ENCODE measurements around the gene TXNRD3. TPM values are rescaled to one million over a fixed set of nuclear protein-coding genes. Genes with fewer than 3 reads are reported as not detected.

TXNRD3 gene
- total RNA-seq, 6 donors from 2014 or later, result 7.6 to 14.4 (median 12.4) TPM

GRCh38 chr3:126618760-126619159 lies 36.2 kb downstream of the TXNRD3 start:
- ATAC-seq (ENCODE audit: low FRiP score in 2 of 2), result no peak
- no peak overlapping the region for H3K27ac ChIP-seq

GRCh38 chr3:126618021-126618420 lies 36.9 kb downstream of the TXNRD3 start:
- DNase-seq (no peak), ATAC-seq (ENCODE audit: low FRiP score in 2 of 2) (no peak)
- WGBS, 2 donors, result 88 to 92% methylated on average over 1 of the region's 1 CpG
- Histone ChIP-seq H3K4me1 (no peaks in the 10 kb centered on the region), H3K36me3 (peaks cover 0 to 3% (median 1%) of the 10 kb centered on the region in 4 donors), H3K9me3 (no peaks in the 10 kb centered on the region), H3K27ac (no peak overlapping the region), H3K4me3 (no peak overlapping the region), H3K27me3 (no peaks in the 10 kb centered on the region)
- no peak for TF ChIP-seq POLR2A (IDR thresholded peaks at IDR 0.05)
- TF ChIP-seq CTCF (IDR thresholded peaks at IDR 0.05), result no peak
- TF ChIP-seq POLR2AphosphoS5 (IDR thresholded peaks at IDR 0.05), result no peak
- no peak for TF ChIP-seq EP300 (IDR thresholded peaks at IDR 0.05)

More at GRCh38 chr3:126618760-126619159, 36.2 kb downstream of the TXNRD3 start:
- Histone ChIP-seq H3K27me3 (no peaks in the 10 kb centered on the region), H3K4me3 (no peak overlapping the region), H3K9me3 (no peaks in the 10 kb centered on the region), H3K4me1 (no peaks in the 10 kb centered on the region), H3K36me3 (peaks cover 0 to 3% (median 1%) of the 10 kb centered on the region in 4 donors)
- no peak for TF ChIP-seq POLR2A (IDR thresholded peaks at IDR 0.05)
- TF ChIP-seq EP300 (IDR thresholded peaks at IDR 0.05), result no peak
- TF ChIP-seq CTCF (IDR thresholded peaks at IDR 0.05), result no peak
- TF ChIP-seq POLR2AphosphoS5 (IDR thresholded peaks at IDR 0.05), result no peak
- DNase-seq, result no peak

GRCh38 chr3:126617571-126617970 lies 37.4 kb downstream of the TXNRD3 start:
- ATAC-seq (ENCODE audit: low FRiP score in 2 of 2) (no peak), DNase-seq (no peak)
- Histone ChIP-seq H3K4me1 (no peaks in the 10 kb centered on the region), H3K27me3 (no peaks in the 10 kb centered on the region), H3K4me3 (no peak overlapping the region), H3K36me3 (peaks cover 0 to 3% (median 1%) of the 10 kb centered on the region in 4 donors), H3K27ac (no peak overlapping the region), H3K9me3 (no peaks in the 10 kb centered on the region)
- TF ChIP-seq POLR2AphosphoS5 (IDR thresholded peaks at IDR 0.05), result no peak
- TF ChIP-seq CTCF (IDR thresholded peaks at IDR 0.05), result no peak
- TF ChIP-seq POLR2A (IDR thresholded peaks at IDR 0.05), result no peak
- TF ChIP-seq EP300 (IDR thresholded peaks at IDR 0.05), result no peak

GRCh38 chr3:126616931-126617330 lies 38.0 kb downstream of the TXNRD3 start:
- WGBS, 2 donors, result 88 to 89% methylated on average over 2 of the region's 2 CpGs
- ATAC-seq (ENCODE audit: low FRiP score in 2 of 2), result no peak
- Histone ChIP-seq H3K4me3 (no peak overlapping the region), H3K36me3 (peaks cover 0 to 3% (median 1%) of the 10 kb centered on the region in 4 donors), H3K9me3 (no peaks in the 10 kb centered on the region), H3K4me1 (no peaks in the 10 kb centered on the region), H3K27me3 (no peaks in the 10 kb centered on the region), H3K27ac (no peak overlapping the region)
- TF ChIP-seq EP300 (IDR thresholded peaks at IDR 0.05) (no peak), CTCF (IDR thresholded peaks at IDR 0.05) (no peak), POLR2AphosphoS5 (IDR thresholded peaks at IDR 0.05) (no peak), POLR2A (IDR thresholded peaks at IDR 0.05) (no peak)
- DNase-seq, result no peak

- TF ChIP-seq CTCF (IDR thresholded peaks at IDR 0.05) (no peak), POLR2A (IDR thresholded peaks at IDR 0.05) (no peak), POLR2AphosphoS5 (IDR thresholded peaks at IDR 0.05) (no peak), EP300 (IDR thresholded peaks at IDR 0.05) (no peak)
- H3K4me1 ChIP-seq, result no peaks in the 10 kb centered on the region
- 73 to 79% methylated on average over 2 of the region's 2 CpGs for WGBS, 2 donors
These were observed 41.3 kb downstream of the TXNRD3 start for GRCh38 chr3:126613479-126614188.

More at GRCh38 chr3:126613479-126614188, 41.3 kb downstream of the TXNRD3 start:
- peaks cover 0 to 29% (median 6%) of the 10 kb centered on the region in 4 donors for H3K36me3 ChIP-seq
- H3K27me3 ChIP-seq, result no peaks in the 10 kb centered on the region
- no peak overlapping the region for H3K4me3 ChIP-seq
- no peak for ATAC-seq (ENCODE audit: low FRiP score in 2 of 2)
- no peak overlapping the region for H3K27ac ChIP-seq
- no peaks in the 10 kb centered on the region for H3K9me3 ChIP-seq
- no peak for DNase-seq

All from upper lobe of left lung (tissue), 6 donors.